Lower lobe of right lung (tissue), 2 donors: Measurements from ENCODE around the gene BLMH. TPM values are rescaled to one million over a fixed set of nuclear protein-coding genes. Genes with fewer than 3 reads are reported as not detected.

Experiments
- ATAC-seq, 2 donors: fragments of 200-7000 bp; cut with Tn5 transposase; one replicate each; pipeline ENCODE4 v1.9.1; 2020 to 2022; ENCODE audit warnings: mild to moderate bottlenecking in 2 of 2, moderate library complexity in 2 of 2
- DNase-seq: peaks from one replicate; pipeline ENCODE4 v3.0.0-alpha.2; 2020
- H3K27ac ChIP-seq: fragments of 200-600 bp; one replicate; pipeline ENCODE4 v1.8.0; 2022
- H3K27me3 ChIP-seq: fragments of 200-600 bp; one replicate; pipeline ENCODE4 v1.8.0; 2022; ENCODE audit warnings: low read depth
- H3K36me3 ChIP-seq: fragments of 200-600 bp; one replicate; pipeline ENCODE4 v1.8.0; 2022; ENCODE audit warnings: mild to moderate bottlenecking
- H3K4me1 ChIP-seq: fragments of 200-600 bp; one replicate; pipeline ENCODE4 v1.8.0; 2022
- H3K4me3 ChIP-seq: fragments of 200-600 bp; one replicate; pipeline ENCODE4 v1.8.0; 2022; ENCODE audit warnings: mild to moderate bottlenecking
- H3K9me3 ChIP-seq: fragments of 200-600 bp; one replicate; pipeline ENCODE4 v1.8.0; 2022
- intact Hi-C: fragments of 100-400 bp; cut with DNase I; formaldehyde crosslinking; loops from one replicate; pipeline ENCODE4 v1.11.0; 2022
- total RNA-seq: library from RNA; stranded (reverse); fragmentation: NEBNext Ultra II Directional; extraction: Animal tissue kit (Norgen Biotek cat#: 25700); gene quantifications from one replicate; pipeline ENCODE4 v1.2.1, GENCODE V29; 2021
- TF ChIP-seq, protein P1 (sequence below): fragments of 200-600 bp; IDR thresholded peaks from one replicate; pipeline ENCODE4 v1.8.0; 2022; ENCODE audit warnings: antibody characterized with exemption, mild to moderate bottlenecking
- donor health status: DM: no; HTN: yes; CAD: no; lungs with severe emphysema.

Gene BLMH
- total RNA-seq, 1 donor from 2014 or later, result 27.4 TPM

DNA sequence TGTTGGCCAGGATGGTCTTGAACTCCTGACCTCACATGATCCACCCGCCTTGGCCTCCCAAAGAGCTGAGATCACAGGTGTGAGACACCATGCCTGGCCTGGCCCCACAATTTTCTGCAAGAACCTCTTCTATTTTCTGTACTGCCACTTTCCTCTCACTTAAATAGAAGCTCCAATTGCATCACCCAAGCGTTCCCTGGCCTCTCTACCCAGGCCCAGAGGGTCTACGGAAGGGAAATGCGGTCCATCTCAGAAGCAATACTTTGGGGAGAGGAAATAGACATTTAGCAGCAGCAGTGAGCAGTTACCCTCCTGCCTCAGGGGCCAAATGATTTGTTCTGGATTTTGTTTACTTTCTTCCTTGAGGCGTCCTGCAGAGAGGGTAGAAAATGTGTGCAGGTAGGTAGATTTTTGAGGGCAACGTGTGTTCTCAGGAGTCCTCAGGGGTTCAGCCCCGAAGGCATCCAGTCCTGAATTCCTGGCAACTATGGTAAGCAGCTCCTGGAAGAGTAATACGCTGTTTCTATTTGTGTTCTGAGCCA lies 67.3 kb downstream of the BLMH start:
- no peaks in the 10 kb centered on the region for H3K9me3 ChIP-seq
- no peak overlapping the region for H3K27ac ChIP-seq
- no peaks in the 10 kb centered on the region for H3K36me3 ChIP-seq
- H3K4me3 ChIP-seq, result no peak overlapping the region
- DNase-seq (no peak), ATAC-seq (no peak)
- TF ChIP-seq, protein P1, sequence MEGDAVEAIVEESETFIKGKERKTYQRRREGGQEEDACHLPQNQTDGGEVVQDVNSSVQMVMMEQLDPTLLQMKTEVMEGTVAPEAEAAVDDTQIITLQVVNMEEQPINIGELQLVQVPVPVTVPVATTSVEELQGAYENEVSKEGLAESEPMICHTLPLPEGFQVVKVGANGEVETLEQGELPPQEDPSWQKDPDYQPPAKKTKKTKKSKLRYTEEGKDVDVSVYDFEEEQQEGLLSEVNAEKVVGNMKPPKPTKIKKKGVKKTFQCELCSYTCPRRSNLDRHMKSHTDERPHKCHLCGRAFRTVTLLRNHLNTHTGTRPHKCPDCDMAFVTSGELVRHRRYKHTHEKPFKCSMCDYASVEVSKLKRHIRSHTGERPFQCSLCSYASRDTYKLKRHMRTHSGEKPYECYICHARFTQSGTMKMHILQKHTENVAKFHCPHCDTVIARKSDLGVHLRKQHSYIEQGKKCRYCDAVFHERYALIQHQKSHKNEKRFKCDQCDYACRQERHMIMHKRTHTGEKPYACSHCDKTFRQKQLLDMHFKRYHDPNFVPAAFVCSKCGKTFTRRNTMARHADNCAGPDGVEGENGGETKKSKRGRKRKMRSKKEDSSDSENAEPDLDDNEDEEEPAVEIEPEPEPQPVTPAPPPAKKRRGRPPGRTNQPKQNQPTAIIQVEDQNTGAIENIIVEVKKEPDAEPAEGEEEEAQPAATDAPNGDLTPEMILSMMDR, result no peak
- intact Hi-C loops, result no loop called here
- no peaks in the 10 kb centered on the region for H3K27me3 ChIP-seq
- H3K4me1 ChIP-seq, result no peaks in the 10 kb centered on the region

GRCh38 chr17:30222721-30223175 lies 69.0 kb downstream of the BLMH start:
- Histone ChIP-seq H3K4me1 (no peaks in the 10 kb centered on the region), H3K27ac (no peak overlapping the region), H3K9me3 (no peaks in the 10 kb centered on the region), H3K36me3 (no peaks in the 10 kb centered on the region), H3K27me3 (no peaks in the 10 kb centered on the region), H3K4me3 (no peak overlapping the region)
- TF ChIP-seq, protein P1, result no peak
- DNase-seq (no peak), ATAC-seq (no peak)
- intact Hi-C loops, result no loop called here

DNA sequence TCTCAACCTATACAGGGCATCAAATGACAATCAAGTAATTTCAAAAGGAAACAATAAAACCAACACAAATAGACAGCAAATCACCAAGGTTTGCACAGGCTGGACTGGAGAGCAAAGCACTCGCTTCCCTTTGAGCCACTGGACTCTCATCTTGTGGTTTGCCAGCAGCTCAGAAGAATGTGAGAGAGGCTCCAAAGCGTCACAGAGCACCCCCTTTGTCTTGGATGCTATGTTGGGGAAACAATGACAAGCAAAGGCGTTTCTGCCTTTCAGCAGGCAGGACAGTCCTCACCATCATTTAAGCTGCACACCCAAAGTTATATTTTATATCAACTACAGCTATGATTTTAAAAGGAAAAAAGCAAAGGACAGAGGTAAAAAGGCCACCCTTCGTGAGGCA lies 69.5 kb downstream of the BLMH start:
- DNase-seq (no peak), ATAC-seq (no peak)
- H3K36me3 ChIP-seq, result no peaks in the 10 kb centered on the region
- intact Hi-C loops, result no loop called here
- H3K9me3 ChIP-seq, result no peaks in the 10 kb centered on the region
- H3K4me3 ChIP-seq, result no peak overlapping the region
- no peaks in the 10 kb centered on the region for H3K4me1 ChIP-seq
- no peak overlapping the region for H3K27ac ChIP-seq
- H3K27me3 ChIP-seq, result no peaks in the 10 kb centered on the region
- TF ChIP-seq, protein P1, result no peak

GRCh38 chr17:30221346-30221745 lies 70.4 kb downstream of the BLMH start:
- no peaks in the 10 kb centered on the region for H3K4me1 ChIP-seq
- TF ChIP-seq, protein P1, result no peak
- no peak for DNase-seq
- no peaks in the 10 kb centered on the region for H3K36me3 ChIP-seq
- H3K9me3 ChIP-seq, result no peaks in the 10 kb centered on the region
- intact Hi-C loops, result no loop called here
- no peak overlapping the region for H3K4me3 ChIP-seq
- H3K27ac ChIP-seq, result no peak overlapping the region
- H3K27me3 ChIP-seq, result no peaks in the 10 kb centered on the region
- ATAC-seq, result no peak

GRCh38 chr17:30220414-30220813 lies 71.3 kb downstream of the BLMH start:
- Histone ChIP-seq H3K9me3 (no peaks in the 10 kb centered on the region), H3K4me3 (no peak overlapping the region), H3K27me3 (no peaks in the 10 kb centered on the region), H3K36me3 (peaks cover under 1% of the 10 kb centered on the region), H3K27ac (no peak overlapping the region), H3K4me1 (no peaks in the 10 kb centered on the region)
- TF ChIP-seq, protein P1, result no peak
- no peak for DNase-seq
- intact Hi-C loops, result no loop called here
- no peak for ATAC-seq
